ENCODE measurements around the gene CXXC4. TPM values are rescaled to one million over a fixed set of nuclear protein-coding genes. Genes with fewer than 3 reads are reported as not detected.

The CXXC4 gene
- not detected for total RNA-seq

DNA sequence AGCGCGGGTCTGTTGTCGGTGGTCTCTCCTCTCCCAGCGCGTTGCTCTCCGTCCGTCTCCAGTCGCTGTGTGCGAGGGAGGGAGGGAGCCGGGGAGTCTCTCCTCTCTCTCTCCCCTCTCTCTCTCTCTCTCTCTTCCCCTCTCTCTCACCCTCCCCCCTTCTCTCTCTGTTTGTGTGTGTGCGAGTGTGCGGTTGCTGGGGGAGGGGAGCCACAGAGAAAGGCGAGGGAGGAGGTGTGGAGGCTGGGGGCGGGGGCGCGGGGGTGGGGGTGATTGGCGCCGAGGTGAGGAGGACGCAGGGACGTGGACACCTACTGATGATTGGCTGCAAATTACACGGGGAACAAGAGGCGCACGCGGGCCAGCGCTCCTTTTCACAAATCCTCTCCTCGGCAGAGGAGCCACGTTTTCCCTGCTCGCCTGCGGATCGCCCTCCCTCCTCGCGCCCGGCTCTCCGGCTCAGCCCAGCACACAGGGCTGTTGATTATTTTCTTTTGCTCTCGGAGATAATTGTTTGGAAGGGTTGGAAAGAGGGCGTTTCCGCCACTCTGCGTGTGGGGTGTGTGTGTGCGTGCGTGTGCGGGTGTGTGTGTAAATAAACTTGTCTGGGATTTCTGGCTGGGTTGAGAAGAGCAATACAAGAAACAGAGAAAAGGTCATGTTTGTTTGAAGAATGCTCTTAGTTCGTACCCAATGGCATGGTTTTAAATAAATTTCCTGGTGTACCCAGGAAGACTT lies at the start of gene CXXC4:
CXXC4 (minus strand) TSS at position 73 of the 738 bp plus-strand sequence. CDS start 3,092 bp downstream, outside the sequence.
- ChIA-PET POLR2A (no interaction called here), CTCF (no interaction called here)

DNA sequence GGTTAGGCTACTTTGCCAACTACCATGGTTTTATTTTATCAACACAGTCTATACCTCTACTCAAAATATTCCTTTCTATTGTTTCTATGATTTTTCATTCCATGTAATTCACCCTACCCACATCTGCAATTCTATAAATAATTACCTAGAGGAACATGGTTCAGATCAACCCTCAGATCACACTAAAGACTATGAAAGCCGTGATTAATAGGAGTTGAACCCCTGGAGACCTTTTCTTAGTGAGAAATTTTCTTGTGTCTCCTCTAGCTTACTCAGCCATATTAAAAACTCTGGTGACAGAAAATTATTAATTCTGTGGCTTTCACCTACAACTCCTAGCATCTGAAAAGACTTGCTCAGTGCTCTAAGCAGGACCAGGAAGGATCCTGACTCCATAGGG lies 38.5 kb upstream of the CXXC4 start:
- POLR2A ChIA-PET, result no interaction called here
- CTCF ChIA-PET, result no interaction called here

DNA sequence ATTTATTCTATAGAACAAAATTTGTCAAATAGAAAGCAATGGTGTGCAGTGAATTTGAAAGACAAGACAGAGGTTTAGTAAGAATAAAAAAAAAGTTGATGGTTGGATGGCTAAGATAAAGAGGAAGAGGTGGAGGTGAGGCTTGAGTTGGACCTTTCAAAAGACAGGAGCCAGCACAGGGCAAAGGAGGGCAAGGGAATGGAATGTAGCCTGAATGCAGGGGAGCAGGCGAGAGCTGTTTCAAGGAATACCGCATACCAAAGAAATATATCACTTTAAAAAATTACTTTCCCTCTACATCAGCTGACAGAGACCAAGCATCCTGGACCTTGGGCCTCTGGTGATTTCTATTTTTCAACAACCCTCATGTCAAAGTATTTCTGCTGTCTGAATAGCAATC lies 38.0 kb upstream of the CXXC4 start:
- CTCF ChIA-PET, result no interaction called here
- POLR2A ChIA-PET, result no interaction called here

DNA sequence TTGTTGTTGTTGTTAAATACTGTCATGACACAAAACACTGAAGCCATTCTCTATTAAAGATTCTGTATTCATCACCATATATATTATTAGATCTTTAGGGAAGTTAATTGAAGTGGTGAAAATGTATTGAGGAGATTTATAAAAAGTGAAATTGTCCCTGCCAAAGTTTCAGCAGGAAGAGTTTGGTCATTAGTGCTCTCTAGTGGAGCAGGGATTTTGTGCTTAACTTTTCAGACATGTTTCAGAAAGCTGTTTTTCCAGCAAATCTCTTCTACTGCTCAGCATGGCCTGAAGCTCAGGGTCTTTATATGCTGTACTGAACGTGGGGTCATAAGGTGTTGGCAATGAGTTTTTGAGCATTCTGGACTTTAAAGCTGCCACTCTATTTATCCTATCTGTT lies 36.7 kb upstream of the CXXC4 start:
- ChIA-PET POLR2A (no interaction called here), CTCF (no interaction called here)

DNA sequence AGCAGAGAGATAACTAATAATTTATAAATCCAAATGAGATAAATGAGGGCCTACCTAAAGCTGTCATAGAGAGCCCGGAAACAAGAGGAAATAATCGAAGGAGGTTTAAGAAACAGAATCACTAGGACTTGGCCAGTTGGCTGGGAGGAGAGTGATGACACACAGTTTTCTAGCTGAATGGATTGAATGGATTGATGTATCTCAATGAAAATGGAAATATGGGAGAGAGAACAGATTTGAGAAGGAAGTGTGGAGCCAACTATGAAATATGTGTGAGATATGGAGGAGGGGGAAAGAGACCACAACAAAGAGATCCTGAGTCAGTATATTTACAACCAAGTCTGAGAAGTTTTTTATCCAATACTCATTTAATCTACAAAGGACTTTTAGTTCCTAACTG lies 35.7 kb upstream of the CXXC4 start:
- POLR2A ChIA-PET, result no interaction called here
- CTCF ChIA-PET, result no interaction called here

DNA sequence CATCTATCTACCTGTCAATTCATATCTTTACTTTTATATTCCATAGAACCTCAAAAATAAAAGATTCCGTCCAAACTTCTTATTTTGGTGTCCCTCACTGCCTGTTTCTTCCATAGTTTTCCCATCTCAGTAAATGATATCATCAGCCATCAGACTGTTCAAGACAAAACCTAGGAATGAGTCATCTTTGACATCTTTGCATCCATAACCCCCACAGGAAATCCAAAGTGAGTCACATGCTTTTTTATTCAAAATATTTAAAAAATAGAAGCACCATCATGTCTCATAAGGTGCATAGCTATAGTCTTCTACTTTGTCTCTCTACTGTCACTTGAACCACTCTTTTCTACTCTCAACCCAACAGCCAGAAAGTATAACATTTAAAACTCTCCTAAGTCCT lies 29.9 kb upstream of the CXXC4 start:
- ChIA-PET POLR2A (no interaction called here), CTCF (no interaction called here)

DNA sequence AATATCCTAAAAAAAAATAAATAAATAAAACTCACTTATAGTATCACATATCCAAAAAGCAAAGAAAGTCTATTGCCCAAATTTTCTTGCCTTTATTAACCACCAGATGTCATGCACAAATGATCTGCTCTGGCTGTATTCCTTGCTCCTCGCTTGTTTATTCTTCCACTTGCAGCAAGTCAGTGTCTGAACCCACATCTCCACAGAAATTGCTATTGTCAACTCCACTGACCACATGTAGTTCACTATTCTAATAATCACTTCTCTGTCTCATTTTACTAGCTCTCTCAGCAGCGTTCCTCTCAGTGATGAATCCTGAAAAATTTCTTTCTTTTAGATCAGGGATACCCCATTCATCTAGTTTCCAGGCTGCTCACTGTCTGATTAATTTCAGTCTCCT lies 29.3 kb upstream of the CXXC4 start:
- ChIA-PET POLR2A (no interaction called here), CTCF (no interaction called here)

DNA sequence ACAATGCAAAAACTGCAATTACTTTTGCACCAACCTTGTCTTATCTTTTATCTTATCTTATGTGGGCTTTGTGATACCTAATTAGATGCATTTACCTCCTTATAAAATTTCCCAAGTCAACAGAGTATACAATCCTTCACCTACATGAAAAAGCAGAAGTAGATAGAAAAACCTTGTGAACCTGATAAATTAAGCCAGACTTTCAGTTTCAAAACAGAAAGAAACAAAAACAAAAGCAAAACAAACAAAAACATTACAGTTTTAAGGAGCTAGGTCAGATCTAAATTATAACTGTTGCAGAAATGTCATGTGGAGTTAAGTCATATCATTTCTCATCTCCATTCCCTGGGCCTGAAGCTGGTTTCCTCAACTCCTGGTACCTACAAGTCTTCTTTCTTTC lies 24.9 kb upstream of the CXXC4 start:
- CTCF ChIA-PET, result no interaction called here
- POLR2A ChIA-PET, result no interaction called here

DNA sequence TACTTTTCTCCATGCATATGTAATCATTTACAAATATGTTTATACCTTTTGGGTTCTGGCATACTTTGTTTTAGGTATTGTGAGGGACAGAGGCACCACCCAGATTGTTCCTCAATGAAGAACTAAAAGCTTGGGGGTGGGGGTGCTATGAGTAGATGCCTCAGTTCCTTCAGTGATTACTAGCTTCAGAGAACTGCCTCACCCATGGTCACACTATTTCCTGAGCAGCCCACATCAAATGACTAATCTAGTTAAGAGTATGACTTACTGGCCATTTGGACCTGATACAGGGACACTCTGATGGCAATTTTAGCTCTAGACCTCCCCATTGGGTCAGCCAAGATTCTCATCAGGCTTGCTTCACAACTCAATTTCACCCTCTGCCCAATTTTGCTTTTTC lies 22.2 kb upstream of the CXXC4 start:
- POLR2A ChIA-PET, result no interaction called here
- CTCF ChIA-PET, result no interaction called here

DNA sequence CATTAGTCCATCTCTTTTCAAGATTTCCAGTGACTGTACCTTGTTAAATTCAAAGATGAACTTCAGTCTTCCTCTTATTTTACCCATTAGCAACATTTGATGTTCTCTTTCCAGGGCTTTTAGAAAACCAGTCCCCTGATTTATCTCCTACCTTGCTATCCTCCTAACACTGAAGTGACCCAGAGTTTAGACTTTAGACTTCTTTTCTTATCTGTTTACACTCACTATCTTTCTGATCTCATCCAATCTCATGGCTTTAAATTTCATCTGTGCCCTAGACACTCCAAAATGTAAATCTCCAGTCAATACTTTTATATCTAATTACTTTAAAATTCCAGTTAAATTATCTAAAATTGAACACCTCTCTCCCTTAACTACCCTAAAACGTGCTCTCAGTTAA lies 13.5 kb upstream of the CXXC4 start:
- POLR2A ChIA-PET, result no interaction called here

DNA sequence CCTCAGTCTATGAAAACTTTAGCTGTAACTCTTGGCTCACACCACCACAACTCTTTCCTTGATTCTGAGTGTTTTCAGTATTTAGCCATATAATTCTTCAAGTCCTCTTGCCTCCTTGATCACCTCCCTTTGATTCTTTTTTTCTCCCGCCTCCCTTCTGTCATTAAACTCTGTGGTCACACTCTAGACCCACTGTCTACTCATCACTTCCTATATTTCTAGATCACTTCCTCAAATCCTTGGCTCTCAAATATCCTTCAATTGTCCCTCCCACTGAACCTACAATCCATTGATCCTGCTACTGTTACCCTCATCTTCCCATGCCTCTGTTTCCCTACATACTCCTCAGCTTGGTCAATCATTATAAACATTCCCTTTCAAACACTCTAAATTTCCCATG lies 12.4 kb upstream of the CXXC4 start:
- ChIA-PET CTCF (no interaction called here), POLR2A (no interaction called here)

More for the DNA sequence above, 13.5 kb upstream of the CXXC4 start:
- CTCF ChIA-PET, result no interaction called here

DNA sequence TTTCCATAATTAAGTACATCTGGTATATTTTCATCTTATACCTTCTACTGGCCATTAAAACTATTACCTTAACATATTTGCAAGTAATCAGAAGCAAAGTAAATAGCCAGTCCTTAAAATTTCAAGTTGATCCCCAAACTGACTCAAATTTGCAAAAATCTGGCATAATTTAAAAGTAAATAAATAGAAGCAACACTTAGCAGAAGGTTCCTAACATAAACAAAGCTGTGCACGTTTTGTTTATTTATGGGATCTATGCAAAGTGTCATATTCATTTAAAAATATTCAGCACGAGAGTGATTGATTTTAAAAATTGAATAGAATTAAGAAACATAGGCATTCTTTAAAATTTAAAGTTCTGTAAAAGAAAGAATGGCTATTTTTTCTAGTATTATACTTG lies 9.8 kb upstream of the CXXC4 start:
- ChIA-PET POLR2A (no interaction called here), CTCF (no interaction called here)

DNA sequence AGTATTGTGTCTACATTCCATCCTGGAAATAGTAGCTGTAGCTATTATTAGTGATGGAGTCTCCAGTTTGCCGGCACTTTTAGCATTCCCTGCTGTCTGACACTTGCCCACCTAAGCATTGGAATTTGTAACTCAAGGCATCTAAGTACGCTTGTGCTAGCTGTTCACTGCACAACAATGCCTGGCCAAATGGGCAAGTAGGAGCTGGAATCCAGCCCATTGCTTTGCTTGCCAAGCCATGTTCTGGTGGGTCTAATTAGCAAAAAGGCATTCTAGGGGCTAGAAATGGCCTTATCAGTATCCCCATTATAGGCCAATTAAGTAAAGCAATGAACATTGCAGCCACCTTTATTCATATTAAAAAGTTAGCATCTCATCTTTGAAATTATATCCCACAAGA lies 7.8 kb upstream of the CXXC4 start:
- ChIA-PET CTCF (no interaction called here), POLR2A (interaction anchor here (0.7 kb wide), 1 partner anchor 412 kb away, joined by 3 read pairs; no protein-coding TSS in a partner anchor)

DNA sequence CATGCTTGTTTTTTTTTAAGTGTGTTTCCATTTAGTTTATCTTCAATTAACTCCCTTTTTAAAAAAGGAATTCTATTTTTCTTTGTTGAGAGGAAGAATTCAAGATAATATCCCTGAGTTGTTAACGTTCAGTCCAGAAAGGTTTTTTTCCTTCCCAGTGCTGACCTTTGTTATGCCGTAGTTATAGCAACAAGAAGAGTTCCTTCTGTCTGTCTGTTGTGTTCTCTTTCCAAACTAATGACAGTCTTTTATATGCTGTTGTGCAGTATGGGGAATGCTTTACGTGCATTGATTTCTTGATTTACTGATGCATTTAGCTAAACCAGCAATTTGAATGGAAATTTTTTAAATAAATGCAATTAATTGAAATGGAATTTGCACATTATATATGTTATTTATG lies 6.6 kb upstream of the CXXC4 start:
- POLR2A ChIA-PET, result no interaction called here
- CTCF ChIA-PET, result no interaction called here

DNA sequence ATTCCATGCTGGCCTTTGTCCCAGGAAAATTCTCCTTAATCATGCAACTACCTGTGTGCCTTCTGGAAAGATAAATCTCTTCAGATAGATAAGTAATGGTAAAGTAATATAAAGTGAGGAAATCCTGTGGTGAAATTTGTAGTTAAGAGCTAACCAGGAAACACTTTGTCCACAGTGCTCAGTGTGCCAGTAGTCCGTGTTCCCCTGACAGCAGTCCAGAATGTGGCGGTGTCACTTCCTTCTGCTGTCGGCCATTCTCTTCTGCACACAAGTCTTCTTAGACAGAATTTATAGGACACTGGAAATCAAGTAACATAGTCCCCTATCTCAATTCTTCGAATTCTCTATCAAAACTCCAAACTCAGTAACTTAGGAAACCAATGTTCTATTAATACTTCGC lies 5.7 kb upstream of the CXXC4 start:
- ChIA-PET POLR2A (no interaction called here), CTCF (no interaction called here)

DNA sequence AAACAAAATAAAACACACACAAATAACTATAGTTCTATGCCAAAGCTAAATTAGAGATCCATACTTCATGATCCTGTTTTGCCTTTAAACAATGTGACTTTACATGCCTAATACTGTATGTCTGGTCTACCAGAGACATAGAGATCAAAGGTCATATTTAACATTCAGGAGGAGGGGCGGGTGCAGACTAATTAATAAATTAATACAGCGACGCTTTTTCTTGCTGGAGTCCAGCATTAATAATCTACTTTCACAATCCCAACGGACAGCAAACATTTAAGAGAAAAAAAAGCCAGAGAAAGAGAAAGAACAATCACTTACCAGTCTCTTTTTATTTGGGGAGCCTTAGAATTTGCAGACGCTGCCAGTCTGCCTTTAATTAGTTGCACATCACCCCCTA lies 509 bp downstream of the CXXC4 start:
- POLR2A ChIA-PET, result no interaction called here

DNA sequence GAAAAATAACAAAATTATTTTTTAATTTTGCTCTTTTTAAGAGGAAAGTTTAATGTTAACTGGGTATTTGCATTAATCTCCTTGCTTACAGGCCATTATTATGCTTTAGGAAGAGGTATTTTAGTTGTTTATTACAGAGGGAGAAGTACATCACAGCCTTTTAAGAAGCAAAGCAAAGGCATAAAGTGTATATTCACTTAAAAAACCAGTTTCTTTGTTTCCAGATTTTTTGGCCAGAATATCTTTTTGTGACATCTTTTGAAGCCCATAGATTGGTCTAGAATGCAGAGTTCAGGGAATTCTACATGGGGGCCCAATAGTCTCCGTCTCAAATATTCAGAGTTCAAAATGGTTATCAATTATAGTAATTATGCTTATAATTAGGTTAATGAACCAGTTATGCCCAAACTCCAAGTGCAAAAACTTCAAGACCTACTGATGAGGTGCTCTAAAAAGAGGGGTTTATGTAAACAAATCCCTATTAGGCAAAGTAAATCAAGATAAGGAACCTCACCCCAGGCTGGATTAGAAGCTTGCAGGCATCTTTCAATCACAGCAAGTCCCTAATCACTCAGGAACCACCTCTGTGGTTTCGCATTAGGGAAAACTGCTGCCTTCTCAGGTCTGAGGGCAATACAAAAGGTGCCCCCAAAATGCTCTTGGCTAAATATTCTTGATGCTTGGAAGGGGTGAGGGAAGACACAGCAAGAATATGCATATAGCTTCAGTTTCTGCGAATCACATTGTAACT lies 1.4 kb downstream of the CXXC4 start:
- ChIA-PET POLR2A (no interaction called here), CTCF (no interaction called here)

More for the DNA sequence above, 509 bp downstream of the CXXC4 start:
- CTCF ChIA-PET, result no interaction called here

DNA sequence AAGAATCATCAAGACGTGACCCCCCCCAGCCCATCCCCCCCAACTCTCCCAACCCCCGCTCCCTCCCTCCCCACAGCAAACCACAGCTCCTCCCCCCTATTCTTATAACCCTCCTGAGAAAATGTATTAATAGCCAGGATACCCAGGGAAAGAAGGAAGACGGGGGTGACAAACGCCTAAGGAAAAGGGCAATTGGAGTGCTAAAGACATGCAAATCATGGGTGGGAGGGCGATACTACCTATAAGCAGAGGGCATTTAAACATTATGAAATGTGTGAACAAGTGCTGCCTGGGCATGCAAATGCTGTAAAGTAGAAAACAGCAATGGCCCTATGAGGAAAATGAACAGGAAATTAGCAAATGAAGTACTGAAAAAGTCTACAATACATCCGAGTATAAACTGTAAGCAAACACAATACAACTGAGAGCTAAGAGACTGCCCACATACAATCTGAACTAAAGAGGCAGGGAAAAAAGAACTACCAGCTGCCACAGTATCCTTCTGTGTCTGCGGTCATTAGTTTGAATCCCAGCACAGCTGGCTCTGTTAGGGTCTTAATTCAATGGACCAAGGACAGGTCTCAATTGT lies 2.4 kb downstream of the CXXC4 start:
- POLR2A ChIA-PET, result no interaction called here

DNA sequence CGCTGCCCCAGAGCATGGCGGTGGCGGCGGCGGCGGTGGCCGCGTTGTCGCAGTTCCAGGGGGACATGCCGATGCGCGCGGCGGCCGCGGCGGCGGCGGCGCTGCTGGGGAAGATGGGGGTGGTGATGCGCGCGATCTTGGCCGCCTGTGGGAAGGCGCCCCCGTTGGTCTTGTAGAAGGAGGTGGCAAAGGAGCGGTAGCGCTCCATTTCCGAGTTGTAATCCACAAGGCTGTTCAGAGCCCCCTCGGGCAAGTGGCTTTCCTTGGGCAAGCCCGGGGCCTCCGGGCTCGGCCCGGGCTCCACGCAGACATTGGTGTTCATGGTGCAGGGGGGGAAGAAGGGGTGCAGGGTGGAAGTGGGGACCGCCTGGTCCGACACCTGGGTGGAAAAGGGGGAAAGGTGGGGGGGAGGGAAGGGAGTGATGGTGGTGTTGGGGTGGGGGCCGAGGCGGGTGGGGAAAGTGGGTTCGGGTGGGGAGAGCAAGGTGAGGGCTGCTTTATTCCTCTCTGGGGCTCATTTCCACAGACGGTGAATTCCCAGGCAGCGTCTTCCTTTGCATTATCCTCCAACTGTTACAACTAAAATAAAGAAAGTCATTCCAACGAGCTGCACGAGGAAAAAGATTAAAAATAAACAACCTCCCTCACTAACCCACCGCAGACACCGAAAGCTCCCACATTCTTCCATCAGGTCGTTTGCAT lies 3.1 kb downstream of the CXXC4 start:
- CTCF ChIA-PET, result no interaction called here
- POLR2A ChIA-PET, result no interaction called here

More for the DNA sequence above, 2.4 kb downstream of the CXXC4 start:
- CTCF ChIA-PET, result no interaction called here

DNA sequence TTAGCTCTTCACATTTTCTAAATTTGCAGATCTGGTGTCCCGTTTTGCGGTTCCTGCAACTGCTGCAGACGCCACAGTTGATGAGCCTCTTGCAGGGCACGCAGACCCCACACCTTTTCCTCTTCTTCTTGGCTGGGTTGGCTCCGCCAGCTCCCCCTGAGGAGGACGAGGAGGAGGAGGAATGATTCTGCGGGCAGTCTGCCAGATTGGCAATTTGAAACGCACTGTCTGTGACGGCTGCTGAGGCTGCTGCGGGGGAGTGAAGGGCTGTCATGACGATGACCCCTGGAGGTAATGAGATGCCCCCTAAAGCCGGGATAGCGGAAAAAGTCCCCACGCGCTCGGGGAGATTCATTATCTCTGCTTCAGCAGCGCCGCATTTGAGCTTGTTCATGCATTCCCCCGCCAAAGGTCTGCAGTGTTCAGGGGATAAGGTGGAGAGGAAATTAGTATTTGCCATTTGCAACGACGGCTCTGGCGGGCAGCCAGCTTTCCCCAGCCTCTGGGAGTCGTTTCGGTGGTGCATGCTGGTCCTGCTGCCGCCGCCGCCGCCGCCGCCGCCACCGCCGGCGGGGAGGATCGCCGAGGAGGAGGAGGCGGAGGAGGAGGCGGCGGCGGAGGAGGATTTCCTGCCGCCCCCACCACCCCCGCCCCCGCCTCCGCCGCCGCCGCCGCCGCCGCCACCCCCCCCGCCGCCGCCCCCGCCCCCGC lies 3.8 kb downstream of the CXXC4 start:
- CTCF ChIA-PET, result no interaction called here

More for the DNA sequence above, 3.8 kb downstream of the CXXC4 start:
- POLR2A ChIA-PET, result no interaction called here
